Pancreas (tissue), 10 donors: ENCODE measurements around the gene C1QTNF7. TPM values are rescaled to one million over a fixed set of nuclear protein-coding genes. Genes with fewer than 3 reads are reported as not detected.

Source experiments
- ATAC-seq, 4 donors: fragments of 200-7000 bp; cut with Tn5 transposase; one replicate each; pipeline versions ENCODE4 v1.8.0 to v1.9.1; 2020; ENCODE audit warnings: mild to moderate bottlenecking in 4 of 4, moderate library complexity in 4 of 4
- DNase-seq, 6 donors: peaks; one replicate each; pipeline ENCODE4 v3.0.0-alpha.2; 2020
- FAIRE-seq: peaks from 2 replicates; lab custom pipeline; 2012; peaks lifted over from hg19 to GRCh38; lab: Jason Lieb, UNC
- H3K27ac ChIP-seq, 4 donors: fragments of 200-600 bp; sonication (generic); 1 replicate in 3 of 4; 2 replicates in 1 of 4; pipeline versions ENCODE4 v1.5.0 to v1.8.0; 2020
- H3K27me3 ChIP-seq, 4 donors: fragments of 200-600 bp; one replicate each; pipeline ENCODE4 v1.8.0; 2021
- H3K36me3 ChIP-seq, 3 donors: fragments of 200-600 bp; sonication (generic) in 1 of 3; one replicate each; pipeline versions ENCODE4 v1.5.0 to v1.8.0; 2020 to 2021
- H3K4me1 ChIP-seq, 3 donors: fragments of 200-600 bp; one replicate each; pipeline ENCODE4 v1.8.0; 2021
- H3K4me3 ChIP-seq, 4 donors: fragments of 200-600 bp; sonication (generic) in 2 of 4; one replicate each; pipeline versions ENCODE4 v1.5.0 to v1.8.0; 2020 to 2021
- H3K9me3 ChIP-seq, 4 donors: fragments of 200-600 bp; one replicate each; pipeline ENCODE4 v1.8.0; 2021
- CTCF ChIP-seq, 4 donors: fragments of 200-600 bp; sonication (generic) in 3 of 4; IDR thresholded peaks; one replicate each; pipeline versions ENCODE4 v1.5.0 to v1.8.0; 2021; ENCODE audit warnings: antibody characterized with exemption in 4 of 4
- WGBS, 2 donors: extraction: QIAGEN DNeasy Blood & Tissue Kit; methylation state at CpG; one replicate each; pipeline ENCODE4 v1.1.7; 2013; 5-methylcytosine and 5-hydroxymethylcytosine counted together
- intact Hi-C, 3 donors: fragments of 100-400 bp; cut with DNase I; formaldehyde crosslinking; loops; one replicate each; pipeline versions ENCODE4 v1.11.1 to v1.14.2; 2022
- polyA plus RNA-seq, 2 donors: library from polyadenylated mRNA; stranded (reverse); fragments of 200-250 nt; gene quantifications; one replicate each; pipeline ENCODE4 v1.2.3, GENCODE V29; 2013
- total RNA-seq, 6 donors: library from RNA; stranded (reverse); fragmentation: NEBNext Ultra II Directional in 4 of 6; extraction: Animal tissue kit (Norgen Biotek cat#: 25700) in 4 of 6; gene quantifications; one replicate each; pipeline versions ENCODE4 v1.2.1 to v1.2.4, GENCODE V29; 2021 to 2023
- donor health status: healthy with polysubstance abuse.
- donor health status: DM: no; HTN: no; CAD: no; lungs with moderate emphysema.
- donor health status: DM: no; HTN: no; CAD: no.
- donor health status: control.
- donor health status: control.
- donor health status: Bipolar disorder and iron deficiency.
- donor health status: DM: yes; HTN: yes; CAD: no.
- donor health status: DM: no; HTN: no; CAD: no.
- donor health status: DM: no; HTN: no; CAD: no.
- donor health status: DM: yes; HTN: yes; CAD: no.

C1QTNF7 gene
- total and polyA plus RNA-seq, 8 donors: 0.03 to 1.1 (median 0.38) TPM

- 43 to 67% methylated on average over 1 of the region's 1 CpG for WGBS, 2 donors
- Histone ChIP-seq H3K9me3 (no peaks in the 10 kb centered on the region), H3K4me1 (no peaks in the 10 kb centered on the region), H3K27ac (no peak overlapping the region), H3K36me3 (no peaks in the 10 kb centered on the region), H3K27me3 (no peaks in the 10 kb centered on the region), H3K4me3 (no peak overlapping the region)
- intact Hi-C loops: loop anchor here in 2 of 3 donors (10.0 kb wide), 1 partner anchor 217 kb away; no protein-coding TSS in a partner anchor
- TF ChIP-seq CTCF (IDR thresholded peaks at IDR 0.05): no peak
- ATAC-seq: peak in 2 of 4 donors; percentile 70
- FAIRE-seq: no peak
- no peak for DNase-seq
These were observed 23.5 kb downstream of the C1QTNF7 start for GRCh38 chr4:15451181-15451865.

- FAIRE-seq (no peak), DNase-seq (no peak), ATAC-seq (peak in 3 of 4 donors; percentile 53 to 61 (median 54))
- no peak for TF ChIP-seq CTCF (IDR thresholded peaks at IDR 0.05)
- 56 to 70% methylated on average over 4 of the region's 4 CpGs for WGBS, 2 donors
- intact Hi-C loops: loop anchor here in 2 of 3 donors (10.0 kb wide), 1 partner anchor 217 kb away; no protein-coding TSS in a partner anchor
- H3K27ac ChIP-seq: no peak overlapping the region
- no peaks in the 10 kb centered on the region for H3K4me1 ChIP-seq
- H3K36me3 ChIP-seq: no peaks in the 10 kb centered on the region
- no peak overlapping the region for H3K4me3 ChIP-seq
- H3K27me3 ChIP-seq: no peaks in the 10 kb centered on the region
- H3K9me3 ChIP-seq: no peaks in the 10 kb centered on the region
These were observed 24.3 kb downstream of the C1QTNF7 start for GRCh38 chr4:15451866-15452765.

GRCh38 chr4:15455290-15455689, 27.5 kb downstream of the C1QTNF7 start:
- Histone ChIP-seq H3K36me3 (no peaks in the 10 kb centered on the region), H3K4me1 (peaks cover 0 to 4% (median 0%) of the 10 kb centered on the region in 3 donors), H3K9me3 (no peaks in the 10 kb centered on the region), H3K27ac (no peak overlapping the region), H3K27me3 (no peaks in the 10 kb centered on the region), H3K4me3 (no peak overlapping the region)
- no peak for TF ChIP-seq CTCF (IDR thresholded peaks at IDR 0.05)
- WGBS, 2 donors: 74 to 83% methylated on average over 3 of the region's 3 CpGs
- ATAC-seq (peak in 2 of 4 donors; percentile 34 to 48), DNase-seq (no peak), FAIRE-seq (no peak)
- intact Hi-C loops: loop anchor here in 2 of 3 donors (10.0 kb wide), 1 partner anchor 220 kb away; no protein-coding TSS in a partner anchor

GRCh38 chr4:15457406-15458201, 29.8 kb downstream of the C1QTNF7 start:
- 23 to 24% methylated on average over 7 of the region's 7 CpGs for WGBS, 2 donors
- TF ChIP-seq CTCF (IDR thresholded peaks at IDR 0.05): peak; percentile 45 to 67 (median 61)
- H3K27ac ChIP-seq: no peak overlapping the region
- peak in 3 of 4 donors; percentile 88 to 93 (median 91) for ATAC-seq
- H3K9me3 ChIP-seq: no peaks in the 10 kb centered on the region
- no peak overlapping the region for H3K4me3 ChIP-seq
- no peak for DNase-seq
- peaks cover 0 to 4% (median 0%) of the 10 kb centered on the region in 3 donors for H3K4me1 ChIP-seq
- no peaks in the 10 kb centered on the region for H3K36me3 ChIP-seq
- H3K27me3 ChIP-seq: no peaks in the 10 kb centered on the region
- intact Hi-C loops: loop anchor here in 2 of 3 donors (10.0 kb wide), 1 partner anchor 223 kb away; no protein-coding TSS in a partner anchor
- FAIRE-seq: peak; percentile 89
